Kidney capillary endothelial cell (primary cell): ENCODE data around the gene DPYSL3.

ENCODE experiments used
- DNase-seq: peaks from one replicate; pipeline ENCODE4 v3.0.0-alpha.2; 2018; ENCODE audit warnings: low spot score

The DPYSL3 gene

DNA sequence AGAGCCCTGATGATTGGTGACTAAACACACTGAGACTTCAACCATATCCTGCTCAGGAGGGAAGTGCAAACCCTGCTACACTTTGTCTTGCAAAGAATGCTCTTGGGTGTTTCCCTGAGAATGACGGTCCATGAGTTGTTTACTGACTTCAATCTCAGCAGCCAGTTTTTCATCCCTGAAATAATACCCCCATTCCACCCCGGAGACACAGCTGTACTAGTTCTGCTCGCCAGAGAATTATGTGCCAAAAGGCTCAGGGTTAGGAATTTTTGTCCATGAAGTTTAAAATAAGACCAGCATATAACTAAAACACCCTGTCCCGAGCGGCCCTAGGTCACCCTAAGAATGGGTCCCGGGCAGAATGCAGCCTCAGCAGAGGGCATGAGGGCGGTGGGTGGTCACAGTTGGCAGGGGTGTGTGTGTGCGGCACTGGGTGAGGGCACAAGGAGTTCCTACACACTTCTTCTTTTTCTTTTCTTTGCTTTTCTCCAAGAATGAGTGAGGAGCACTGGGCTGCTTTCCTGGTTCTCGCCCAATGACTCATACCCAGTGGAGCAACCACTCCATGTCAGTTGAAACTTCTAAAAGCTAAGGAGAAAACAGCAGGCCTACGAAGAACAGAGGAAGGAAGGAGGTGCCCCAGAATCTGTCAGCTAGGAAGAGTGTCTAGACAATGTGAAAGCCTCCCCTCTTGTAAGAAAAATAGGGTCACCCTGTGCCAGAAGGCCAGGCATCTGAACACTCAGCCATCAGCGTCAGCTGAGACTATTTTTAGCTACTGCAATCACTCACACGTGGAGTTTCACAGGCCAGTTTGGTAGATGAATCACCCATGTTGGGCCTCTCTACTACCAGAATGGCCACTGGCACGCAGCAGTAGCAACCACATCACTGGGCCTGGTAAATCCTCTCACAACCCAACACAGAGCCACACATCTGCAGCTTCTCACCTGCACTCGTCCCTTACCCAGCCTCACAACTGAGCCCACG lies 105.9 kb downstream of the DPYSL3 start:
- peak; percentile 94 for DNase-seq

DNA sequence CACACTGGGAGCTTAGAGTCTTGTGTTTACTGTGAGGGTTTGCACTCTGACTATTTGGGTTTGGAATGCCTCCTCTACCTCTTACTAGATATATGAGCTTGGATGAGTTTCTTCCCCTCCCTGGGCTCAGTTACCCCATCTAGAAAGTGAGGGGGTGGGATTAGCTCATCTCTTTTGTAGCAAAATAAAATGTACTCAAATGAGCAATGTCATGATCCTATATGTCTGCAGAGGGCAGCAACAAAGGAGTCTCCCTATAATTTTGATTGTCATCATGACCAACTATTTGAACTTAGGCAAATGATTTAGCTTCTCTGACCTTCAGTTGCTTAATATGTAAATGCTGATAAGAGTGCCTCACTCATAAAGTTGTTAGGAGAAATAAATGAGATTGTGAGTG lies 109.0 kb downstream of the DPYSL3 start:
- DNase-seq = no peak

DNA sequence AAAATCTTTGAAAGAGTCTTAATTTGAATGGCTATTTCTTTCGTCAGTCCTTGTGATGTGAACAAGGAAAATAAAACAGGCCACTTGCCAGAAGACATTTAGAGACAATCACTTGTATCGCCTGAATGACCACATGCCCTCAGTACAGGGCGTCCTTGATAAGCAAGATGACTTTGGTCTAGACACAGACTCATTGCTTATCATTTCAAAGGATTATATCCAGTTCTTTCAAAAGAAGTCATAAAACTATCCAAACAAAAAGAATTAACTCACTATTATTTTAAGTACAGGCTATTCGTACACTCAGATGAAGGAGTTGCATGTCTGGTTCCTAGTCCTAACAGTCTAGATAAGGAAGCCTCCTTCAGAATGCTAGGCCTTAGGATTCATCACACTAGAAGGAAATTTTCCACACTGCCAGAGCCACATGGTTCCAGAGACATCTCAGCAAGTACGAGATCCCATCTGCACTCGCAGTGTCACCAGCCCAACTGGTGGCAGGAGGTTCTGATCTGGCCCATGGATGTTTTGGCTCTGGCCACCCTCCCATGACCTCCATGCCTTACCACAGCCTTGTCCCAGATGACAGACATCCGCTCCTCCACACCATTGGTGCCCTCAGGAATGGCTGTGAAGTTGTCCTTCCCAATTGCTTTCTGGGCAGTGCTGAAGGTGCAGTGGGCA lies 109.6 kb downstream of the DPYSL3 start:
- no peak for DNase-seq

DNA sequence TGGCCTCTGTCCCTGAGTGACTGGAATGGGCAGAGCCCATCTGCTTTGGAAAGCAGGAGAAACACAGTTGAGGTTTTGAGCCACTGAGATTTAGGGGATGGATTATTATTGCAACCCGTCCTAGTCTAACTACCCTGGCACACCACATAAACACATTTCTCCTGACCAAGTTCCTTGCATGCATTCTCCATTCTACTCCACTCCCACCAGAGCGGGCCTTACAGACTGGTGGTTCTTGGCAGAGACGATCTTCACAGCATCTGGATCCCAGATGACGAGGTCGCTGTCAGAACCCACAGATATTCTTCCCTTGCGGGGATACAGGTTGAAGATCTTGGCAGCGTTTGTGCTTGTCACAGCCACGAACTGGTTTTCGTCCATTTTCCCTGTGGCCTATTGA lies 111.0 kb downstream of the DPYSL3 start:
- no peak for DNase-seq

DNA sequence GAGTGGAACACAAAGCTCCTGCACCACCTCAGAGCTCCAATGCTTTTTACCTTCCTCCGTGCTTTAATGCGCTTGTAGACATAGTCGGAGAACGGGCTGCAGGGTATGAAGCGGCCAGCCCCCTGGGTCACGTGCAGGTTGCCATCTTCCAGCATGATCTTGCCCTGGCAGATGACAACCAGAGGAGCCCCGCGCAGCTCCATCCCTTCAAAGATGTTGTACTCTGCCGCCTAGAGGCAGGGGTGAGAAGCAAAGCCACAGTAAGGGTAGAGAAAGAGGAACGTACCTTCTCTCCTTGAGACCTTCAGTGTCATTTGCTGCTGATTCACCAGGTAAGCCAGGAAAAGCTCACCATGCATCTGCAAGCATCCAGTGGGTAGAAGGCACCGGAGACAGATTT lies 112.3 kb downstream of the DPYSL3 start:
- no peak for DNase-seq

DNA sequence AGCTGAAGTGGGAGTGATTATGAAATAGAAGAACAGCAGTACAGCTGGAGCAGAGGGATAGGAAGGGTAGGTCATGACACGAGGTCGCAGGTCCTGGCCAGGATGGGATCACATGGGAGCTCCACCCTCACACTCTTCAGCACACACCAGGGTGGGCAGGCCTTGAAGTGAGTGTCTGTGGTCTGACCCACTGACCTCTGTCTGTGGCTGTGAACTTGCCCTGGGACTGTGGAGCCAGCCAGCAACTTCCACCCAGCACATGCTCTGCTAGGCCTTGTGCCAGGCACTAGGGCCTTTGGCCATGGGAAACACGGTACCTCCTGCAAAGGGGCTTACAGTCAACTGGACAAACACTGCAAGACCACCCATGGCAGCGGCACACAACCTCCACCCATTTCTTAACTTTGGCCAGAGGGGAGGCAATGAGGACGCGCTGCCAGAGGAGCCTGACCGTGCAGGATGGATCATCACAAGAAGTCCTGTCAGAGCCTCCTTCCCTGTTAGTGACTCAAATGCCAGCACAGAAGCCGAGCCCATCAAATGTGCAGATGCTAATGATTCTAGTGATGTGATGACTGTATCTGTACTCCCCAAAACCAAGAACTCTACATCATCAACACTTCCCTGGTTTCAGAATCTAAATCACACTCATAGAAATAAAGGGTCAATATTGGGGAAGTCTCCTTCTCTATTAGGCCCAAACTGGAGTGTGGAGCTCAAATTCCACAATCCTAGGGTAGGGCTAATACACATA lies 113.6 kb downstream of the DPYSL3 start:
- no peak for DNase-seq

DNA sequence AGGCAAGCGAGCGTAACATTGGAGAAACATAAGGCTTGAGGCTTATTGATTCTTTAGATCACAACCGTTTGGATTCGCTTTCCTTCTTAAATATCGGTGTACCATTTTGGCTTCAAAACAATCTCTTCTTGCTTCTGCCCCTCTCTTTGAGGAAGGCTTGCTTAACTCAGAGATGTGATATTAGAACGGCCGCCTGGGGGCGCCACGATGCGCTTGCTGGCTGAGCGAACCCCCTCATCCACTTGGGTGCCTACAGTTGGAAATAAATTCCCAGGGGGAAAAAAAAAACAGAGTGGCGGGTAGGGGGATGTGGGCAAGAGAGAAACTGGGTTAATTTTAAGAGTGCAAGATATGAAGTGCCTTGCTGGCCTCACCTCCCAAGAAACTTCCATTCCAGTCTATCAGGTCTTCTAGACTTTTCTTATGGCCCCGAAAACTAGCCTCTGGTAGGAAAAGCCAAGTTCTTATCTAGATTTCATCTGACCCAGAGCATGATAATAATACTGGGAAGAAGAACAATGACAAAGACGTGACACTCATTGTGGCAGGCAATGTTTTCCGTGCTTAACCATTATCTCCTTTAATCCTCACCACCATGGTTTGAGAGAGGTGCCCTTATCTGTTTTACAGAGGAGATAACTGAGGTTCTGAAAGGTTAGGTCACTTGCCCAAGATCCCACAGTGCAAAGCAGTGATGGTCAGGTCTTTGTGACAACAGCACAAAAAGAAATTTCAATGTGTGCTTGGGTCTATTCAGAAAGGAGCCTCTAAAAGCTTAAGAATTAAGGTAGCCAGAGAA lies 115.8 kb downstream of the DPYSL3 start:
- DNase-seq = no peak

DNA sequence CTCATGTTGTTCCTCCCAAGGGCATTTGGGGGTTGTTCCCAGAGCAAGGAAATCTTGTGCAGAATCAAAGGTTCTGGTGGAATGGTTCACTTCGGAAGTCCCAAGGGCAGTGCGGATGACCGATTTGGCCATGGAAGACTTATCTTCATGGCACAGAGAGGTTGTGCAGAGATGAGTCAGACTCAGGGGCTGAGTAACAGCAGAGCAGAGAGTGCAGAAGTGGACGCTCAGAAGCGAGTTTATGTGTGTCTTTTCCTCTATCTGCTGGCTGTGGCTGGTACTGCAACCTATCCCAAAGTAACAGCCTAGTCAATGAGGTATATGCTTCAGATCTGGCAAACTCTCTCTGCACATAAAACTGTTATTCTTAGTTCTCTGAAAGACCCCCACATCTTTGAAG lies 118.1 kb downstream of the DPYSL3 start:
- DNase-seq = peak; percentile 58

DNA sequence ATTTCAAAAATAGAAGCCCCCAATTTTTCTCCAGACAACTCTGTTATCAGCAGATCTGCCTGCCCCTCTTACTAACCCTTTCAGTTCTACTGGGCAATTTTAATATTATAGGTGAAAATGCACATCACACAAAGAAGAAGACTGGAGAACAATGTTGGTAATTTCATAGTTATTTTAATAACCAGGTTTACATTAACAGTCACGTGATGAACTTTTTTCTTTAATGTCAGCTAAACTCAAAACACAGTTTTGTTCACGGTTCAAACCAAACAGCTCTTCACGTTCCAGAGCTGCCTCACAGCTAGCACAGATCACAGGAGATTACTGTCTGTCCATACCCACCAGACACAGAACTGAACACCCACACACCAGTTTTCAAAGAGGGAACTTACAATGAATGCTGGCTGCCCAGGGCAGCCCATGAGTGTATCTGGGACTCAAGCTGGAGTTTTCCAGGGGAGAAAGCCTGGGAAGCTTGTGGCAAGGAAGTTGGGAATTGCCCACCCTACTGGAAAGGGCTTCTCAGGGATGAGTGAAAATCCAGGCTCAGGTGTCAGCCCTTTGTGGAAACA lies 119.1 kb downstream of the DPYSL3 start:
- no peak for DNase-seq

DNA sequence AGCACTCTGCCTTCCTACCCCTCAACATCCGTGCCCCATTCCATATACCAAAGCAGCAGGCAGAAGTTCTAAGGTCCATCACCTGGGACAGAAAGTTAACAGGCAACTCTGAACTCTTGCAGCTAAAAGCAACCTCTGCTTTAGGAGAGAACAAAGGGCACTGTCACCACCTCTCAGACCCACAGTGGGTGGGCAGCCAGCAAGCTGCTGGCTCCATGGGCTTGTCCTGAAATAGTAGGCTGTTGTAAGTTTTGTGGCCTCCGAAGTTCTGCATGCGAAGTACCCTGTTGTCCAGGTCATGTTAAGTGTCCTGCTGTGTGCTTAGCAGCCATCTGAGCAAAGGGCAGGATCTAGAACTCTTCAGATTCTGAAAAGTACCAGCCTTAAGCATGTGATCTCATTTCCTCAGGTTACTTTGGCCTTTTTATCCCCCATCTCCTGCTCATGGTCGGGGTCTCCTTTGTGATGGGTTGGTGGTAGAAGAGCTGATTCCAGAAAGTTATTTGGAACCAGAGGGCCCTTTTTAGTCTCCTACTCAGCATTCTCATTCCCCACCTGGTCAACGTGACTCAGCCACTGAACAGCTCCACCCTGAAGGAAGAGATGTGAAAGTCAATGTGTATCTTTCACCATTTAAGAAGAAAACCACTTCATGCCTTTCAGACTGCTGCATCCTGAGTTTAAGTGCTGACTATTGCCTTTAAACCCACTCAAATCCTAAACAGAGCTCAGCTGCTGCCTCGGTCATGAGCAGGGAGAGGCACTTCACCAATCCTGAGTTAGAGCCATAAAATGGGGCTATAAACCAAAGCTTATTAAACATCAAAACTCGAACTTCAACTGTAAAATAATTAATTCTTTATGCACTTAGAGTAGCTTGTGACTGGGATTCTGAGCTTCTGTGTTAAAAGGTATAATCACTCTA lies 121.4 kb downstream of the DPYSL3 start:
- DNase-seq = no peak

DNA sequence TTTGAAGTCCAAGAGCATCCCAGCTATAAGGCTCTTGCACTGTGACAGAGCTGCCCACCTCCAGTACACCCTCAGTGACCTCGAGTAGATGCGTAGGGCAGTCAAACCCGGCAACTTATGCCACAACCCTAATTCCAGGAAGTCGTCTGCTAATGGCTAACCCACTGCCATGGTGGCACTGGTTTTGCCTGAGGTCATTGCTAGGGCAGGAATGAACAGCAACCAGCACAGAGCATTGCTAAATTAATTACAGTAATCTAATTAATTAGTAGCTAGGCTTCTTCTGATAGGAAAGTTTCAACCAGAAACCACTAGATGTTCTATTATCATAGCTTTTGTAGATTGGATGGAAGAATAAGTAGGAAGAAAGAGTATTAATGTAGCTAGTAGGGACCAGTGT lies 122.8 kb downstream of the DPYSL3 start:
- no peak for DNase-seq

DNA sequence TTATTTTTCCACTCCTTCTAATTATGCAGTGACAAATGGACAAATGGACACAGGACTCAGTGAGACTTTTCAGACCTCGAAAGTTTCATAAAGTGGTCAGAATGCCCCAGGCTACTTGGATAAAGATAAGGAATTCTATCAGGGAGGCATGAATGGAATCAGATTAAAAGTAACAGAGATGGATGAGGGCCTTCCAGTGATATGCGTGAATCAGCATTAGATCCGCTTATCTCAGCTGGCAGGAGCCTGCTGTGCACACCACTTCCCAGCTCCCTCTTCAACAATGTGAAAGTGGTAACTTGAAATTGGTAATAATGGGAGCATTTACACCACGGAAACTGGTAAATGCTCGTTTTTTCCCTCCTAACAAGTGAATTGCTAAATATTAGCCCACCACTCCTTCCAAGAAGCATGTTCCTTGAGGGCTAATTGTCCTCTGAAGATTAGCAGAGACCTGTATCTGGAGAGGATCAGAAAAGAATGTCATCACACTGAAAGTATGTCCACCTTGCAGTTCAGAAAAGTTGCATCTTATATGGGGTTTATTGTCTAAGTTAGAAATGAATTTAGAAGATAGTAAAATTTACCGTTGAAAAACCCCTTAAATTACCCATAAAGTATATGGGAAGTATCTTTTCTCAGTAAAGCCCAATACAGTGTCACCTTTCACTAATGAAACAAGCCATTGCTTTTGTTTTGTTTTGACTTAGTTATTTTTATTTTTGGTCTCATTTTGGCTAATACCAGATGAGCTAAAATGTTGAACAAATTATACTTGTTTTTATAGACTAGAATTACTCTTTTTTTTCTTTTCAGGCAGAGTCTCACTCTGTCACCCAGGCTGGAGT lies 125.3 kb downstream of the DPYSL3 start:
- no peak for DNase-seq

DNA sequence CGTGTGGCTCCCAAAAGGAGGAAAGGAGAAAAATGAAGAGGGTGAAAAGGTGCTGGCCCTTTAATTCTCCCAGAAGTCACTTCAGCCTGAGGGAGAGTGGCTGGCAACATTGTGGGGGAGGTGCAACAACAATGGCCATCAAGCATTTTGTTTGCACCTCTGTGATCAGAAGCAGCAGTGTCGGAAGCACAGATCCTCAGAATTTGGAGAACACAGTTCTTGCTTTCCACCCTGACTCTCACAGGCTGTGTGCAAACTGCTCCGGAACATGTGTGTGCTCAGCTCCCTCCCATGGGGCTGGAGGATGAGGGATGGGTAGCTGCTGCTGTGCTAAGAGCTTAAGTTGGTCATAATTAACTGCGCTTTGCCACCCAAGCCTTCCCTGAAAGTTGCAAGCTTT lies 127.1 kb downstream of the DPYSL3 start:
- DNase-seq = no peak

DNA sequence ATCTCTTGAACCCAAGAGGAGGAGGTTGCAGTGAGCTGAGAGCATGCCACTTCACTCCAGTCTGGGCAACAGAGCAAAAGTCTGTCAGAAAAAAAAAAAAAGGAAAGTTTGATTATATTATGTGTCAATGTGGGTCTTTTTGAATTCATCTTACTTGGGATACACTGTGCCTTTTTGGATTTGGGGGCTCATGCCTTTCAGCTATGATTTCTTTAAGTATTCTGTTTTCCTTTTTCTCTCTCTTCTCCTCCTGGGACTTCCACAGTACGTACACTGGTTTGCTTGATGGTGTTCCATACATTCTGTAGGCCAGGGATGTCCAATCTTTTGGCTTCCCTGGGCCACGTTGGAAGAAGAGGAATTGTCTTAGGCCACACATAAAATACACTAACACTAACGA lies 128.3 kb downstream of the DPYSL3 start:
- no peak for DNase-seq

DNA sequence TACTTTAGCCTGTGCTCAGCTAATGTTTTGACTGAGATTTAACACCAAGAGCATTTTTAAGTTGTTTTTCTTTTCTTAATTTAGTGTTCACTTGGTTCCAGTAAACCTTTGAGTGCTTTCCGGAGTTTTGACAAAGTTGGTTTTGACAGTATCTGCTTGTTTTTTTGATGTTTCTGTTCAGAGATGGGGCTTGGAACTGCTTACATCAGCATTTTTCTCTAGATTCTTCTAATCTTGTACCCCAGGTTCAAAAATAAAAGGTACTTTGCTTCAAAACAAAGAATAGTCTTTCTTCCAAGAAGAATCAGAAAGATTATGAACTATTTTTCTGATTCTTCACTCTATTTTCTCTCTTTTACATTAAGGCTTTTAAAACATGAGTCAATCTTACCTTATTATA lies 132.2 kb downstream of the DPYSL3 start:
- DNase-seq = no peak

DNA sequence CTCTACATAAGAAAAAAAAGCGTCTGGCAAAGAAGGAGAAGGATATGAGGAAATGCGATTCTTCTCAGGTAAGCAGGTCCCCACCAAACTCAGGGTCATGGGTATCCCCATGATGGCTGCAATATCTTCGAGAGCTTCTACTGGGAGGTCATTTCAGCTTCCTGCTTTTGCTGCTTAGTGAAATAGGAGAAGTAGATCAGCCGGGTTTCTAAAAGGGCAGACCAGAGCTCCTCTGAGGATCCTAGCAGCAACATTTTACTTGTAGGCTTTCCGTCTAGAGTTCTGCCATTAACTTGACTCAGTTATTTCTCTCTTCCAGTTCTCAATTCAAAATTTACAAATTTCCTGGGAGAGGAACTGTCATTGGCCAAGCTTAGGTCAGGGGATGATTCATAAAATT lies 134.7 kb downstream of the DPYSL3 start:
- DNase-seq = no peak

DNA sequence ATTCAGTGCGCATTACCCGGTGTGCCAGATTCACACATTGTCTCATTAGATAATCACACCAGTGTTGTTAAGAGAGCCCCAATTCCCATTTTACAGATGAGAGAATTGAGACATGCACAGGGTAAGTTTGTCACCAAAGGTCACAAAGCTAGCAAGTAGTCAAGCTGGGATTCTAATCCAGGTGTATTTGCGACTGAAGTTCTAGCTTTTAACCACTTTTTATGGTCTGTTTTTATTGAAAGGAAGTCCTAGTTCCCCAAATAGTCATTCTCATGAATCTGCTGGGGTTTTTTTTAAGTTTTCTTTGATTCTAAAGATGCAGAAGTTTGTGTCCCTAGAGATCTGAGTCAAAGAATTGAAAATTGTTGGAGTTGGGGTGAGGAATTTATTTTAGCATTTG lies 136.5 kb downstream of the DPYSL3 start:
- no peak for DNase-seq

DNA sequence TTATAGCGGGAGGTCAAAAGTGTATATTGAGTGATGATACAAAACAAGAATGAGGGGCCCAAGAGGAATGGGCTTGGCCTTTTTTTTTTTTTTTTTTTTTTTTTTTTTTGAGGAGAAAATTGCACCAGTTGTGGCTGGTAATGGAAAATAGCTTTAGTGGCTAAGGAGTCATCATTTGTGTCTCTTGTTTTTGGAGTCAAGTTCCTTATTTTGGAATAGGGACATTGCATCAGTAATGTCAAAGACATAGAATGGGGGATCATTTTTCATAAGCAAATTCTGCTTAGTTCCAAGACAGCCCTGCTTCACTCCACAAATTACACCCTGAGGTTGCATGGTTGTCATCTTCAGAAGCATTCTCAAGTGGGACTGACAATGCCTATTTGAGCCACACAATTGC lies 137.7 kb downstream of the DPYSL3 start:
- no peak for DNase-seq

DNA sequence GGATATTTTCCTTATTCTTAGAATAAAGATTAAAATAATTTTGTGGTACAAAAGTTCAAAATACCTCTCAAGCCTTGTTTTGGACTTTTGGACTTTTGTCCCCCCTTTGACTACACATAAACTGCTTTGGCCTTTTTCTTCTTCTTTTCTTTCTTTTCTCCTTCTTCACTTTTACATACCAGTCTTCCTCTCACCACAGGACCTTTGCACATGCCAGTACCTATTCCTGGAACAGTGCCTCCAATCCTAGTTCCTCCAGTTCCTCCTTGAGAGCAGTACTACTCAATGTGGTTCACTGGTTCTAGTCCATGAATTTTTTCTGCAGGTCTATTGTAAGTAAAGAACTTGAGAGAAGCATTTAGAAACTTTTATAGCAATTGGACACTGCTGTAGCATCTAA lies 138.6 kb downstream of the DPYSL3 start:
- DNase-seq = no peak
